A549 (cell line): ENCODE data around the gene VSTM2B. TPM values are rescaled to one million over a fixed set of nuclear protein-coding genes. Genes with fewer than 3 reads are reported as not detected.

ENCODE experiments used
- ATAC-seq, 2 experiments: fragments of 200-7000 bp in 1 of 2; fragments of >200 bp in 1 of 2; cut with Nextera tagmentation in 1 of 2; cut with Tn5 transposase in 1 of 2; 3 replicates each; pipeline versions ENCODE4 v1.8.0 to v1.9.1; 2018 to 2020; ENCODE audit warnings: mild to moderate bottlenecking in 1 of 2, moderate library complexity in 1 of 2
- CTCF ChIA-PET: fragments of 300-600 bp; sonication (Branson Sonifier 250); formaldehyde crosslinking; extraction: SDS; loops from one replicate; lab custom pipeline; 2021; ENCODE audit warnings: antibody characterized with exemption, inconsistent platforms; lab: Yijun Ruan, JAX
- POLR2A ChIA-PET: fragments of 350-600 bp; formaldehyde crosslinking; extraction: SDS; loops from one replicate; lab custom pipeline; 2021; ENCODE audit warnings: antibody characterized with exemption, inconsistent platforms; lab: Yijun Ruan, JAX
- DNase-seq, 2 experiments: peaks; one replicate each; pipeline versions ENCODE4 v3.0.0 to v3.0.0-alpha.2; 2011 to 2016; ENCODE audit warnings: low read depth in 1 of 2, low spot score in 1 of 2
- FAIRE-seq: peaks from 2 replicates; lab custom pipeline; 2011; peaks lifted over from hg19 to GRCh38; lab: Jason Lieb, UNC
- H3K27ac ChIP-seq, 2 experiments: fragments of >200 bp; sonication (Bioruptor Twin); formaldehyde crosslinking; 3 replicates each; pipeline ENCODE4 v1.5.1; 2016 to 2017
- H3K4me1 ChIP-seq: fragments of >200 bp; sonication (Bioruptor Twin); formaldehyde crosslinking; 3 replicates; pipeline ENCODE4 v1.6.1; 2016
- H3K4me2 ChIP-seq: fragments of >200 bp; sonication (Bioruptor Twin); formaldehyde crosslinking; 3 replicates; pipeline ENCODE4 v1.6.1; 2016
- H3K4me3 ChIP-seq: fragments of >200 bp; sonication (Bioruptor Twin); formaldehyde crosslinking; 3 replicates; pipeline ENCODE4 v1.5.1; 2016
- H3K9me3 ChIP-seq: fragments of >200 bp; sonication (Bioruptor Twin); formaldehyde crosslinking; 3 replicates; pipeline ENCODE4 v1.6.1; 2016
- BHLHE40 ChIP-seq: IDR thresholded peaks from 2 replicates; pipeline ENCODE4 v1.6.1; 2012; ENCODE audit warnings: low read depth, low read length, inconsistent platforms
- CEBPB ChIP-seq, 2 experiments: fragments of >200 bp in 1 of 2; sonication (Bioruptor Twin) in 1 of 2; formaldehyde crosslinking in 1 of 2; IDR thresholded peaks; 2 replicates each; pipeline ENCODE4 v1.6.1; 2012 to 2016
- EHMT2 ChIP-seq: fragments of 200-600 bp; sonication (generic); IDR thresholded peaks from 2 replicates; pipeline ENCODE4 v1.6.1; 2016; ENCODE audit warnings: antibody characterized with exemption, low read depth, mild to moderate bottlenecking, moderate library complexity
- EP300 ChIP-seq, 2 experiments: fragments of >200 bp; sonication (Bioruptor Twin); formaldehyde crosslinking; IDR thresholded peaks; 2 replicates in 1 of 2; 3 replicates in 1 of 2; pipeline ENCODE4 v1.6.1; 2016 to 2017
- ESRRA ChIP-seq: fragments of 150-350 bp; IDR thresholded peaks from 2 replicates; pipeline ENCODE4 v1.6.1; 2014; ENCODE audit warnings: mild to moderate bottlenecking, low read length, borderline replicate concordance
- JUNB ChIP-seq: fragments of >200 bp; sonication (Bioruptor Twin); formaldehyde crosslinking; IDR thresholded peaks from 2 replicates; pipeline ENCODE4 v1.6.1; 2016
- KDM5A ChIP-seq: fragments of 200-600 bp; sonication (generic); IDR thresholded peaks from 2 replicates; pipeline ENCODE4 v1.6.1; 2016; ENCODE audit warnings: antibody characterized with exemption, mild to moderate bottlenecking
- MAFK ChIP-seq: fragments of 450-650 bp; IDR thresholded peaks from 2 replicates; pipeline ENCODE4 v1.6.1; 2014; ENCODE audit not compliant: partially characterized antibody
- MAZ ChIP-seq: fragments of 150-350 bp; IDR thresholded peaks from 2 replicates; pipeline ENCODE4 v1.6.1; 2014; ENCODE audit warnings: antibody characterized with exemption, low read depth, low read length, borderline replicate concordance
- RARB ChIP-seq: fragments of 250-450 bp; sonication (Bioruptor Pico); IDR thresholded peaks from 2 replicates; pipeline ENCODE4 v1.8.0; 2021; ENCODE audit warnings: mild to moderate bottlenecking, moderate library complexity
- RCOR1 ChIP-seq: fragments of 150-350 bp; IDR thresholded peaks from 2 replicates; pipeline ENCODE4 v1.6.1; 2014; ENCODE audit warnings: antibody characterized with exemption, low read length, low read depth
- SMC3 ChIP-seq: fragments of >200 bp; sonication (Bioruptor Twin); formaldehyde crosslinking; IDR thresholded peaks from 3 replicates; pipeline ENCODE4 v1.6.1; 2018; ENCODE audit warnings: inconsistent platforms
- TFCP2L1 ChIP-seq: fragments of 250-450 bp; sonication (Bioruptor Pico); IDR thresholded peaks from 2 replicates; pipeline ENCODE4 v1.5.0; 2021; ENCODE audit warnings: mild to moderate bottlenecking
- USF2 ChIP-seq: fragments of 450-650 bp; IDR thresholded peaks from 2 replicates; pipeline ENCODE4 v1.6.1; 2014; ENCODE audit warnings: antibody characterized with exemption
- ZFP36 ChIP-seq: fragments of 450-650 bp; IDR thresholded peaks from 2 replicates; pipeline ENCODE4 v1.6.1; 2014; ENCODE audit warnings: borderline replicate concordance; ENCODE audit not compliant: partially characterized antibody
- WGBS: methylation state at CpG from one replicate; pipeline ENCODE4 v1.1.6; 2017; ENCODE audit errors: missing lambda C conversion rate; 5-methylcytosine and 5-hydroxymethylcytosine counted together
- polyA plus RNA-seq, 4 experiments: library from polyadenylated mRNA; depleted of rRNA in 3 of 4; stranded (reverse); fragments of >200 nt; fragmentation: RNase III in 1 of 4; extraction: RNeasy Plus Mini Kit Qiagen cat#74134 plus additional on column Dnase treatment in 1 of 4; gene quantifications; 2 replicates in 3 of 4; 3 replicates in 1 of 4; pipeline ENCODE4 v1.2.3, GENCODE V29; 2011 to 2017
- TF ChIP-seq, protein P1 (sequence below): fragments of 200-600 bp; sonication (generic); IDR thresholded peaks from 2 replicates; pipeline ENCODE4 v1.6.1; 2016; ENCODE audit warnings: antibody characterized with exemption, mild to moderate bottlenecking, moderate library complexity
- TF ChIP-seq, protein P2 (sequence below): IDR thresholded peaks from 2 replicates; pipeline ENCODE4 v1.6.1; 2012
- TF ChIP-seq, protein P3 (sequence below): fragments of 150-350 bp; IDR thresholded peaks from 2 replicates; pipeline ENCODE4 v1.6.1; 2014; ENCODE audit warnings: low read depth, mild to moderate bottlenecking, low read length

Gene VSTM2B
- polyA plus RNA-seq, 2 of the 4 experiments (the other 2 are of a cell fraction): not detected

- ATAC-seq (peak; percentile 37 to 40), FAIRE-seq (no peak), DNase-seq (no peak)
- no peaks in the 10 kb centered on the region for H3K4me1 ChIP-seq
- H3K27ac ChIP-seq: no peak overlapping the region
- H3K9me3 ChIP-seq: no peaks in the 10 kb centered on the region
- 18% methylated on average over 5 of the region's 5 CpGs for WGBS
- H3K4me2 ChIP-seq: no peak overlapping the region
- ChIA-PET POLR2A (interaction anchor here (1.0 kb wide), 1 partner anchor 91 kb away, joined by 3 read pairs; the partner anchor contains the start of gene POP4), CTCF (interaction anchor here (1.3 to 5.2 kb wide), 4 partner anchors 9 to 15 kb away, joined by 3 to 47 read pairs (median 4); no protein-coding TSS in a partner anchor)
- TF ChIP-seq MAZ (no peak), RCOR1 (no peak), EHMT2 (no peak), ESRRA (no peak), JUNB (no peak), TFCP2L1 (no peak), CEBPB (IDR thresholded peaks at IDR 0.05) (no peak), KDM5A (no peak), EP300 (IDR thresholded peaks at IDR 0.05) (no peak), BHLHE40 (no peak), RARB (no peak), USF2 (no peak), ZFP36 (no peak), MAFK (no peak)
- TF ChIP-seq, protein P1, sequence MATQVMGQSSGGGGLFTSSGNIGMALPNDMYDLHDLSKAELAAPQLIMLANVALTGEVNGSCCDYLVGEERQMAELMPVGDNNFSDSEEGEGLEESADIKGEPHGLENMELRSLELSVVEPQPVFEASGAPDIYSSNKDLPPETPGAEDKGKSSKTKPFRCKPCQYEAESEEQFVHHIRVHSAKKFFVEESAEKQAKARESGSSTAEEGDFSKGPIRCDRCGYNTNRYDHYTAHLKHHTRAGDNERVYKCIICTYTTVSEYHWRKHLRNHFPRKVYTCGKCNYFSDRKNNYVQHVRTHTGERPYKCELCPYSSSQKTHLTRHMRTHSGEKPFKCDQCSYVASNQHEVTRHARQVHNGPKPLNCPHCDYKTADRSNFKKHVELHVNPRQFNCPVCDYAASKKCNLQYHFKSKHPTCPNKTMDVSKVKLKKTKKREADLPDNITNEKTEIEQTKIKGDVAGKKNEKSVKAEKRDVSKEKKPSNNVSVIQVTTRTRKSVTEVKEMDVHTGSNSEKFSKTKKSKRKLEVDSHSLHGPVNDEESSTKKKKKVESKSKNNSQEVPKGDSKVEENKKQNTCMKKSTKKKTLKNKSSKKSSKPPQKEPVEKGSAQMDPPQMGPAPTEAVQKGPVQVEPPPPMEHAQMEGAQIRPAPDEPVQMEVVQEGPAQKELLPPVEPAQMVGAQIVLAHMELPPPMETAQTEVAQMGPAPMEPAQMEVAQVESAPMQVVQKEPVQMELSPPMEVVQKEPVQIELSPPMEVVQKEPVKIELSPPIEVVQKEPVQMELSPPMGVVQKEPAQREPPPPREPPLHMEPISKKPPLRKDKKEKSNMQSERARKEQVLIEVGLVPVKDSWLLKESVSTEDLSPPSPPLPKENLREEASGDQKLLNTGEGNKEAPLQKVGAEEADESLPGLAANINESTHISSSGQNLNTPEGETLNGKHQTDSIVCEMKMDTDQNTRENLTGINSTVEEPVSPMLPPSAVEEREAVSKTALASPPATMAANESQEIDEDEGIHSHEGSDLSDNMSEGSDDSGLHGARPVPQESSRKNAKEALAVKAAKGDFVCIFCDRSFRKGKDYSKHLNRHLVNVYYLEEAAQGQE: no peak
- TF ChIP-seq, protein P2, sequence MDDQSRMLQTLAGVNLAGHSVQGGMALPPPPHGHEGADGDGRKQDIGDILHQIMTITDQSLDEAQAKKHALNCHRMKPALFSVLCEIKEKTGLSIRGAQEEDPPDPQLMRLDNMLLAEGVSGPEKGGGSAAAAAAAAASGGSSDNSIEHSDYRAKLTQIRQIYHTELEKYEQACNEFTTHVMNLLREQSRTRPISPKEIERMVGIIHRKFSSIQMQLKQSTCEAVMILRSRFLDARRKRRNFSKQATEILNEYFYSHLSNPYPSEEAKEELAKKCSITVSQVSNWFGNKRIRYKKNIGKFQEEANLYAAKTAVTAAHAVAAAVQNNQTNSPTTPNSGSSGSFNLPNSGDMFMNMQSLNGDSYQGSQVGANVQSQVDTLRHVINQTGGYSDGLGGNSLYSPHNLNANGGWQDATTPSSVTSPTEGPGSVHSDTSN: no peak
- TF ChIP-seq, protein P3, sequence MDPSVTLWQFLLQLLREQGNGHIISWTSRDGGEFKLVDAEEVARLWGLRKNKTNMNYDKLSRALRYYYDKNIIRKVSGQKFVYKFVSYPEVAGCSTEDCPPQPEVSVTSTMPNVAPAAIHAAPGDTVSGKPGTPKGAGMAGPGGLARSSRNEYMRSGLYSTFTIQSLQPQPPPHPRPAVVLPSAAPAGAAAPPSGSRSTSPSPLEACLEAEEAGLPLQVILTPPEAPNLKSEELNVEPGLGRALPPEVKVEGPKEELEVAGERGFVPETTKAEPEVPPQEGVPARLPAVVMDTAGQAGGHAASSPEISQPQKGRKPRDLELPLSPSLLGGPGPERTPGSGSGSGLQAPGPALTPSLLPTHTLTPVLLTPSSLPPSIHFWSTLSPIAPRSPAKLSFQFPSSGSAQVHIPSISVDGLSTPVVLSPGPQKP: no peak
- no peak overlapping the region for H3K4me3 ChIP-seq
These were observed 10.6 kb upstream of the VSTM2B start for GRCh38 chr19:29515233-29515619.

DNA sequence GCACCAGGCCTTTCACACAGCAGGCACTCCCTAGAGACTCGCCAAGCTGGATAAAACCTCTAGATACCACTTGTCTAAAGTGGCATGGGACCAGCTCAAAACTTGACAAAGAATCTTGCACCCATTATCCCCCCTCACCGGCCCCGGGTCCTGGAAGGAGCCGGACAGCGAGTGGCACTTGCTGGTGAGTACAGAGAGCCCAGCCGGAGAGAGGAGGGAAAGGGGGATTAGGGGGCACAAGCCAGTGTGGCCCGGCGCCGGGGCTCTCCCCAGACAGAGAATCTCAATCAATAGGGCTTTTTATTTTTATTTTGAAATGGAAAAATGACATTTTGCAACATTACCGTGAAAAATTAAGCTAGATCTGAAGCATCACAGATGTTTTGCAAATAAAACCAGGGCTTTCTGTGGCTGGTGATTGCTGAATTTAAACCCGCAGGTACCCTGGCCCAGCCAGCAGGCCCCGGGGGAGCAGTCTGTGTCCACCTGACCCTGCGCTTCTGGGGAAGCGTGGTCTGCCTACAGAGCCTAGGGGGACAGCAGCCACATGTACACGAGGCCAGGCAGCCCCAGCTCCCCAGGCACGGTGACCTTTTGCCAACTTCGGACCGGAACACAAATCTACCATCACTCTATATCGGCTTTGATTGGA is 10.0 kb upstream of the VSTM2B start:
- no peak; a peak in 3 of 6 replicates for ATAC-seq
- no peak overlapping the region for H3K27ac ChIP-seq
- no peaks in the 10 kb centered on the region for H3K9me3 ChIP-seq
- FAIRE-seq: no peak
- DNase-seq: no peak
- no peak overlapping the region for H3K4me2 ChIP-seq
- POLR2A ChIA-PET: interaction anchor here (1.0 kb wide), 1 partner anchor 91 kb away, joined by 3 read pairs; the partner anchor contains the start of gene POP4
- TF ChIP-seq KDM5A (no peak), USF2 (no peak), SMC3 (no peak)
- H3K4me3 ChIP-seq: no peak overlapping the region
- H3K4me1 ChIP-seq: no peaks in the 10 kb centered on the region
- 31% methylated on average over 19 of the region's 19 CpGs for WGBS
- CTCF ChIA-PET: interaction anchor here (0.9 to 5.2 kb wide), 5 partner anchors 9 to 36 kb away, joined by 3 to 47 read pairs (median 3); no protein-coding TSS in a partner anchor
